Activated CD4-positive, alpha-beta T cell treated with anti-CD3 and anti-CD28 coated beads, Interleukin-2, amount 50 U/mL, for 48 hours (primary cell): ENCODE data around the gene DHODH.
"Not testable (repeated sequence)": the region's sequence is repeated elsewhere in the genome, so short reads cannot be mapped to it uniquely, and the experiment has no call there.

Experiments
- DNase-seq, 2 experiments: peaks; one replicate each; pipeline ENCODE4 v3.0.0-alpha.2; 2020

Gene DHODH

DNA sequence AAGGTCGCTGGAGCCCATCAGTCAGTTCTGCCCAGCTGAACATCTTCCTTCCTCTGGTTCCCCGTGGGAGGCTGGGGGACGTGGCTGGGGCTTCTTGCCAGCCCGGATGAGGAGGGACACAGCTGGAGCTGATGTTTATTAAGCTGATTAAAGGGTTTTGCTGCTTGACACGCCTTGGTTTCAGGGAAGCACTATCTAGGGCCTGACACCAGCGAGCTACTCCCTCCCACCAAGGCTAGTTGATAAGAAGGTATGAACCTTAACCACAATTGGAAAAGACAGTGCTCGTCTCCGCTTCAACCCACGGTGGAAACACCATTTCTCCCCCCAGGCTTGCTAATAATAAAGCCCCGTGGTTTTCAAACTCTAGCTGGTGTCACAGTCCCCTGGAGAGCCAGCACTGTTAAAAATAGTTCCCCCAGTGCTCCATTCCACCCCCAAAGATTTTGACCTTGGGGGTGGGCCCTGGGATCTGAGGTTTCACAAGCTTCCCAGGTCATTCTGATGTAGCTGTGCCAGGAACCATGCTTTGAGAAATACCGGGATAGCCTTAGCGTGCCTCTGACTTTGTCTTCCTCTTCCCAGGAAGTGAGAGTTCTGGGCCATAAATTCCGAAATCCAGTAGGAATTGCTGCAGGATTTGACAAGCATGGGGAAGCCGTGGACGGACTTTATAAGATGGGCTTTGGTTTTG lies 5.5 kb downstream of the DHODH start:
- no peak for DNase-seq

DNA sequence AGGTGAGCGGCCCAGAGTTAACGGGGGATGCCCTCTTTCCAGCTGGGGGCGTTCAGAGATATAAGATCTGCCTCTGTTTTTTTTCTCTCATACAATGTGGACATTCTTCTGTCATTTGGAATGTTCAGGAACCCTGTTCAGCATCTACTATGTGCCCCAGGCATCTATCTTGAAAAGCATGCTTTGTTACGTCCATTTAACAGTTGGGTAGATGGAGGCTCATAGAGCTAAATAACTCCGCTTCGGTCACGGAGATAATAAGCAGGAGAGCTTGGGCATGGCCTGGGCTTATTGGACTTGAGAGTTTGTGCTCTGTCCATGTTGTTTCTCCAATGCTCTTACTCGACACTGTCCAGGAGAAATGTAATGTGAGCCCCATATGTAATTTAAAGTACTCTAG lies 6.1 kb downstream of the DHODH start:
- no peak for DNase-seq

DNA sequence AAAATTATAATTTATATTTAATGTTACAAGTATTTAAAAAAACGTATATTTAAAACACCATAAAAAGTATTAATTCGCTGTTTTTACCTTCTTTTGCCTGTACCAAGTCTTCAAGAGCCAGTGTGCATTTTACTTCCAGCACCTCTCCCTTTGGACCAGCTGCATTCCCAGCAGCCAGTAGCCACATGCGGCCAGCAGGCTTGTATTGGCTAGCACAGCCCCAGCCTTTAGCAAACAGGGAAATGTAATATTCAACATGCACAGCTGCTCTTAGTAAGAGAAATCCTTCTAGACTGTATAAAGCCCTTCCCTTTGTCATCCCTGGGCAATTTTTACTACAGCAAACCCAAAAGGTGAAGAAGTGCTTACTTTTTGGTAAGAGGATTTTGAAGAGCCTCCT lies 6.6 kb downstream of the DHODH start:
- DNase-seq, result no peak

DNA sequence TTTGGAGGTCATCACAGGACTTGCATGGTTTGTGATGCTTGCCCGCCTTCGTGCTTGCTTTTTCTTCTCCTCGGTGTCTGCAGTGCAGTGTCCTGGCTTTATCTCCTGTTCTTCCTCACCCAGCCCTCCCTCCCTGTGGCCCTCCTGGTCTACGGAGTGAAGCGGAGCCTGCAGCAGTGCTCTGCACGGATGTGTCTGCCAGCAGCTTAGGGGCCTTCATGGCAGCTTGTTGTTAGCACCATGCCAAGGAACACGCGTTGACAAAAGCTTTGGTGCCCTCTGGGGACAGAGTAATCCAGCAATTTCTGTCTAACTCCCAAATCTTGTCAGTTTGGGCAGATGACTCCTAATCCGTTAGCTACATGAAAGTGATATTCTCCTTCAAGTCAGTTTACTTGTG lies 9.9 kb downstream of the DHODH start:
- DNase-seq, result no peak

DNA sequence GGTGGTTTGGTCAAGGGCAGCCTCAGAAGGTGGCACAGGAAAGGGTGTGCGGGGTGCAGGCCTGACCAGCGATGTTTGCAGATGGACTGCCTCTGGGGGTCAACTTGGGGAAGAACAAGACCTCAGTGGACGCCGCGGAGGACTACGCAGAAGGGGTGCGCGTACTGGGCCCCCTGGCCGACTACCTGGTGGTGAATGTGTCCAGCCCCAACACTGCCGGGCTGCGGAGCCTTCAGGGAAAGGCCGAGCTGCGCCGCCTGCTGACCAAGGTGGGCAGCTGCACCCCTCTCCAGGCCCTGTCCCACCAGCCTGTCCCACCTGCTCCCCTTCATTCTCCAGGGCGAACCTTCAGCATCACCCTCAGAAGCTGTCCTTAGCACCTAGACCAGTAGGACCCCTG lies 12.5 kb downstream of the DHODH start:
- DNase-seq, result no peak

DNA sequence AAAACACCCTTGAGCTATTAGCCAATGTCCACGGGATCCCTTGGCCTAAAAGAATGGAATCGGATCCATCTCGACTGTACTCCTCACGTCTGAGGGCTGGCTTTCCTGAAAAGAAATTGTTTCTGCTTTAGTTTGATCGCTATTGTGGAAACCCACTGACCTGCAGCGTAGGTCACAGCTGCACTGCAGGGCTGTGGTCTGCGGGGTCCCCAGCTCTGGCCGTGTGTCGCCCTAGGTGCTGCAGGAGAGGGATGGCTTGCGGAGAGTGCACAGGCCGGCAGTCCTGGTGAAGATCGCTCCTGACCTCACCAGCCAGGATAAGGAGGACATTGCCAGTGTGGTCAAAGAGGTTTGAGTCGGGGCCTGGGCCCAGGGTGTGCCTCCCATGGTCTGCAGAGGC lies 13.6 kb downstream of the DHODH start:
- no peak for DNase-seq

DNA sequence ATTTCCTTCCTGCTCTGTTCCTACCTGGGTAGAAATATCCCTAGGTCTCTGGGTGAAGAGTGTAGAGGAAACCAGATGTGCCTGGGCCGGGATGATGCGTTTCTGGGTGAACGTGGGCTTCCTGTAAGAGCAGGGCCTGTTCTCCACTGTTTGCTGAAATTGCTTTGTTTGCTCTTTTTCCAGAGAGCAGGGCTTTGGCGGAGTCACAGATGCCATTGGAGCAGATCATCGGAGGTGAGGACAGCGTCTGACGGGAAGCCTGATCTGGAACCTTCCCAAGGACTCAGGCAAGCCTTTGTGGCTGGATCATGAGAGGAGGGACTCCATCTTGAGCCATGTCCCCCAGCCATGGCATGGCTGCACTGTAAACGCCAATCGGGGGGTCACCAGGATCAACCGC lies 15.4 kb downstream of the DHODH start:
- no peak for DNase-seq

DNA sequence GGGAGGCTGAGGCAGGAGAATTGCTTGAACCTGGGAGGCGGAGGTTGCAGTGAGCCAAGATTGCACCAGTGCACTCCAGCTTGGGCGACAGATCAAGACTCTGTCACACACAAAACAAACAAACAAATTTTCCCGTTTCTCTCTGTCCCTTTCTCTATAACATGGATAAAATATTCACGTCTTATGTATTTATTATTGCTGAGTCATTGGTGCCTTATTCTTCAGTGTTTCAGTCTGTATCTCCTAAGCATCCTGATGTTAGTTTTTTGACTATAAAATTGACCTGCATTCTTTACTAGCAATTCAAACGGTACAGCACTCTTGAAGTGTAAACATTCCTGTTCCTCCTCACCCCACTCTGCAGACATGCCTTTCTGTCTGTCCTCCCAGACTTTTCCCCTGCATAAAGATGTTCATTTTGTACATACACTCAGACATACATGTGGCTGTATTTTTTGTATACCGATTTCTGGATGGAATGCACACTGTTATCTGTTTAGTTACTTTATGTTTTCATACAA lies 16.4 kb downstream of the DHODH start:
- no peak for DNase-seq

DNA sequence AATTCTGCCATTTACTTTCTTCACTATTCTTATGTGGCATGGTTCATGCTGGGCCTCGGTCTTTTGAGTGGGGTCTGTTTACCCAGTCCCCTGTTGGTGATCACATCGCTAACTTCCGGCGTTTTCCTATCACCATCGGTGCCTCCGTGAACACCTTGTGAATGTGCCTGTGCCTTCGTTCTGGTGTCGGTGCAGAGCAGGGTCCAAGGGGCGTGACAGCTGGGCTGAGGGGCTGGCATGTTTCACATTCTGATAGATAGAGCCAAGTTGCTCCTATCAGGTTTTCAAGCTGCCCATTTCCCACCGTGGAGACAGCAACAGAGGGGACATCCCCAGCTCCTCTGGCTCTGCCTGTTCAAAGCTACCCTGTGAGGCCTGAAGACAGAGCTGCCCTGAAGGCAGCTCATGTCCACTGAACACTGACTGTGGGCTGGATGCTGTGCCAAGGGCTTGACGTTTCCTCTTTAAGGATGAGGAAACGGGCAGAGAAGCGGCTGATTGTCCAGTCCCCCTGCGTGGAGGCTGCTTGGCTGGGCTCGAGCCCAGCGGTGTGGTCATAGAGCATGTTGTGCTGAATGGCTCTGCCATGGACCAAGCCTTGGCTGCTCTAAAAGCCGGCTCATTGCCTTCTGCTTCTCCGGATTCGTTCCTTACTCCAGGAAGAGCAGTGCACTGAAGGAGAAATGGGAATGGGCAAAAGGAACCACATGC lies 17.0 kb downstream of the DHODH start:
- no peak for DNase-seq

DNA sequence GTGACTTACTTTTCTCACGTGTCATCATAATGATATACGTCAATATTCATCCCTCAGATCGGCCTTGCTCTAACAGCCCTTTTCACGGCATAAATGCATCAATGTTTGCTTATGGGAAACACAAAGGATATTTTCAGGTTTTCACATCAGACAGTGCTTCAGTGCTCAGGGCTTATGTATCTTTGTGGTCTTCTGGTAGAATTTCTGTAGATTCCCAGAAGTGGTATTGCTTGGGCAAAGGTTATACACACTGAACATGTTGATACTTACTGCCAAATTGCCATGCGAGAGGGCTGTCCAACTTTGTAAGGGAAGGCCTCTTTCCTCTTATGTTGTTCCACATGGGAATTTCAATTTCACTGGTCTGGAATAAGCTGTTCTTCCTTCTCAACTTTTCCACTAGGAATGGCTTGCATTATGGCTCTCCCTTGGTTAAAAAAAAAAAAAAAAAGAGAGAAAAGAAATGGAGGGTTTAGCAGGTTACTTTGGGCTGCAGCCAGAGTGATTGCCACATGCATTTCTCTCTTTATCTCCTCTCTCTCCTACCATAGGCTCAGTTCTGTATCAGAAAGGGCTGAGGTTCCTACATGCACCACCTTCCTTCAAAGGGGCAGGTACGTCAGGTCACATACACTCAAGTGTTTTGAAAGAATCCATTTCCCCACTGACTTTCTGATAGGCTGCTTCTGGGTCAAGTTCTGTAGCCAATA lies 19.3 kb downstream of the DHODH start:
- DNase-seq, result no peak

DNA sequence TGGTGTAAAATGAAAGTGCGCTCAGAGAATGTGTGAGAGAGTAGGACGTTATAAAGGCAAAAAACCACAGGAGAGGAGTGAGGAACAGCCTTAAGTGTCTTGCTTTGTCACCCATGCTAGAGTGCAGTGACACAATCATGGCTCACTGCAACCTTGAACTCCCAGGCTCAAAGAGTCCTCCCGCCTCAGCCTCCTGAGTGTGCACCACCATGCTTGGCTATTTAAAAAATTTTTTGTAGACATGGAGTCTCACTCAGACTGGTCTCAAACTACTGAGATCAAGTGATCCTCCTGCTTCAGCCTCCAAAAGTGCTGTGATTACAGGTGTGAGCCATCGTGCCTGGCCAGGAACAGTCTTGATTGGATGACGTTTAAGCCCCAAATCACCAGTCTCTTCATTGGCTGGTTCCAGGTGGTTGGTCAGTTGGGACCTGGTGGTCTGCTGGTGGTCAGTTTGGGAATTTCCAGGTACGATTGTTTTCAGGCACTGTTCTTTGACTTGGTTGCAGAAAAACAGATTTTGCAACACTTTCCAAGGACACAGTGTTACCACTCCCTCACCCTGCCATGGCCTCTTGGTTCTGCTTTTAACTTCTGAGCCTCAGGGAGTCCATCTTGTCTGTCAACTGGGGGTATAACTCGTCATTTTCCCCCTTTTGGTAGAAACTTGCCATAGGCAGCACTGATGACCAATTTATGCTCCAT lies 21.2 kb downstream of the DHODH start:
- DNase-seq, result no peak

DNA sequence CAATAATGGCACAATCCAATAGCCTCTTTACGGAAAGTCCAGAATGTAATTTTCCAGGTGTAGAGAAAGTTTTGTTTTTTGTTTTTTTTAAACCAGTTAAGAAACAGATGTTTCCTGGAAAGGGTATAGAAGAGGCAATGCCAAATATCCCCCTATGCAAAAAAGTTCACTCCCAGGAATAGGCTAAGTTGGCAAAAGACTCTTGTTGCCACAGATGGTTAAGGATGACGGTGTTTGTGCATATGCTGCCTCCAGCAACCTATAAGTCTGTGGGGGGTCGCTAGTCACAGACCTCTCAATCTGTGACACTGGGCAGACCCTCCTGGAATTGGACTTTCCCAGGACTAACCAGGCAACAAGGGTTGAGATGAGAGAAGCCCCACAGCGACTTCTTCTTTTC lies 24.9 kb downstream of the DHODH start:
- DNase-seq, result no peak

DNA sequence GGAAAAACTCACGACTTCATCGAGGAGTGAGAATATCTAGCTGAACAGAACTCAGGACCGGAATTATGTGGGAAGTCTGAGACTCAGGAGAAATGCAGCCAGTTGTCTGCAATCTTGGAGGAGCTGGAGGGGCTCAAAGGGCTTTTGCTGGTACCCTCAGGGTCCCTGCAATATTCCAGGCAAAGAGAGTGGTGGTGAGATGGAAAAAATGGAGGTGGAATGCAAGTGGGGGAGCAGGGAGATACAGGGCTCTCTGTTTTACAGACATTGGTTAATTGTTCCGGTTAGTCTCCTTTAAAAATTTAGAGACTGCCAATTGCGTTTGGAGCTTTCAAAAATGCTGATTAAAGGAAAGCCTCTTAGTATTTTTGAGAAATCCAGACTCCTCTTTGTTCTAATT lies 27.6 kb downstream of the DHODH start:
- no peak for DNase-seq

DNA sequence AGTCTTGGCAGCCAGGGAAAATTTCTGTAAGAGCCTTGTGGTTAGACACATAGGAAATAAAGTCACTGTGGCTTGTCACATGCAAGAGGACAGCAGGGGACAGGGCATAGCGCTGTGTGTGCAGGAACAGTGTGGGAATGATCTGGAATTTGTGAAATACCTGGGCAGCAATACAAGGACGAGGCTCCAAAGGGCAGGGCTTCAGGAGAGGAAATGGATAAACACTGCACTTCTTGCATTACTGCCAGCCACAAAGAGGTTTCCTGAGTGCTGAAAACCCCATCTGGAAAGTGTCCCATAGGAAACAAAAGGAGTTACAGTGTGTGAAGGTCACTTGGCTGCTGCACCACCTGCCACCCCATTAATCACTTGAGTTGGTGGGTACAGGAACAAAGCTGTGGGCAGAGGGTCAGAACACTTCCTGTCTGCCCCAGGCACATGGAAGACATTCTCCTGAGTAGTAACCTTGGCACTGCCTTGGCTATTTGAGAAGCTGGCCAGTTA lies 33.7 kb downstream of the DHODH start:
- DNase-seq, result no peak

DNA sequence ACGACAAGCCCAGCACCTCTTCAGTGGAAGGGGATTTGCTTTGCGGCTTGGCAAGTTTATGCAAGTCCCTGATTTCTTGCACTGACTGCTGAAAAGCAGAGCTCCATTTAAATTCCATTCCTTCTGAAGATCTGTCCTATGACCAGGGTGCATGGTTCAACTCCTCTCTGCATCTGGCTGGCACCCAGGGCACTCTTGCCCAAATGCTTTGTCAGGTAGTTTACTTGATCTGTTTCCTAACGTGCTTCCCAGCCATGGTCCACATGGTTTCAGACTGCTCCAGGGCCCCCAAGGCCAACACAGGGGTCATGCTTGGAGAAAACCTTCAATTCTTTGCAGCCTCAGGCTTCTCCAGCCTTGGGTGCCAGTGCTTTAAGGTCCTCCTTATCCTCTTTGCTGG lies 34.5 kb downstream of the DHODH start:
- DNase-seq, result no peak

DNA sequence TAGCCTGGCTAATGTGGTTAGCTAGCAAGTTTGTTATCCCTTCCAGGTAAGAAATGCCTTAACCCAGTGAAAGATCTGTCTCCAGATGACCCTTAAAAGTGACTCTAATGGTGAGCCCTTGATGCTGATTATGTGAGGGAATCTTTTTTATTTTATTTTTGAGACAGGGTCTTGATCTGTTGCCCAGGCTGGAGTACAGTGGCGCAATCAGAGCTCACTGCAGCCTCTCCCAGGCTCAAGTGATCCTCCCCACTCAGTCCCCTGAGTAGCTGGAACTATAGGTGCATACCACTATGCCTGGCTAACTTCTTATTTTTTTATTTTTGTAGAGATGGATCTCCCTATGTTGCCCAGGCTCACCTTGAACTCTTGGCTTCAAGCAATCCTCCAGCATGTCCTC lies 35.0 kb downstream of the DHODH start:
- DNase-seq, result no peak

DNA sequence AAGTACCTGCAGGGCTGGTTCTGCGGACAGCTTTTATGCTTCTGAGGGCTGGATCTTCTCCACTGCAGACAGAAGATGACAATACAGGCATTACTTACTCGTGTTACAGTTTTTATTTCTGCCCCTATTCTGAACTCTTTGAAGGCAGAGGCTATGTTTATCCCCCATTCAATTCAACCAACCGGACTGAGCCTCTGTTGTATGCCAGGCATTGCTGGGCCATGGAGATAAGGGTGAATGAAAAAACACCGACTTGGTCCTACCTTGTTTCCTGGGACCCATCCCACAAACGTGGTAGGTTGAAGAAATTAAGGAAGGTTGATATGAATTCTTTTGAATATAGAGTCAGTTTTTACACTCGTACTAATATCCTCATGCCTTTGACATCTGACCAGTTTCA lies 35.8 kb downstream of the DHODH start:
- no peak for DNase-seq

DNA sequence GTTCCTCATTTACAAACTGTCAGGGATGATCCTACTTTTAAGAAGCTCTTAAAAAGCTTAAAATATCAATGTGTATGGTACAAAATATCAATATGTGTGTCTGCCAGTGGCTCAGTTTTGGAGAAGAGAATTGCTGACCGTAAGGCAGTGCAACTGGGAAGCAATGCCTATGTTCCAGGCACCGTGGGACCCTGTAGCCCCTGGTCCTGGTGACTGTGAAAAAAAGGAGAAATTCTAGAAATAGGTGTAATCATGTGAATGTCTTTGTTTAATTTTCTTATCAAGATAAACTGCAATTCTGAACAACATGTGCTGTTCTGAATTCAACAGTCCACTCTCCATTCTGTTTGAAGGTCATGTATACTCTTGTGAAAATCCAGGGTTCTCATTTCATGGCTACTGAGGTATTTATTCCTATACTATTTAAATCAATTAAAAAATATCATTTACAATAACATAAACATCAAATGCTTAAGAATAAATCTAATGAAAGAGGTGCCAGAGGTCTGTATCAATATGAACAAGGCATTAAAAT lies 36.3 kb downstream of the DHODH start:
- DNase-seq, result no peak

DNA sequence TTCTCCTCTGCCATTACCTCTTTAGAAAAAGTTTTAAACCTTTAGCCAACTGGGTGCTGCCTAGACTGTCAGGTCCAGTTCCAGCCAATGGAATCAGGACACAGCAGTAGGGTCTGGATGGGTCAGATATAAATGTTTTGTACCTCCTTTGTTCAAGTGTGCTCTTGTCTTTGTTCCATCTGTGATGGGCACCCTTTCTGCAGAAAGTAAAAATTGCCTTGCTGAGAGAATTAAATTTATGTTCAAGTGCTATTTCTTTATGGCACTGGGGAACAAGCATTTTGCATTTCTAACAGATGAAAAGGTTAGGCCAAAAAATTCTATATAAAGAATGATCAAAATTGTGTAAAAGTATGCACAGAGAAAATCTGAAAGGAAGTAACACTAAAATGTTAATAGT lies 40.6 kb downstream of the DHODH start:
- no peak for DNase-seq

DNA sequence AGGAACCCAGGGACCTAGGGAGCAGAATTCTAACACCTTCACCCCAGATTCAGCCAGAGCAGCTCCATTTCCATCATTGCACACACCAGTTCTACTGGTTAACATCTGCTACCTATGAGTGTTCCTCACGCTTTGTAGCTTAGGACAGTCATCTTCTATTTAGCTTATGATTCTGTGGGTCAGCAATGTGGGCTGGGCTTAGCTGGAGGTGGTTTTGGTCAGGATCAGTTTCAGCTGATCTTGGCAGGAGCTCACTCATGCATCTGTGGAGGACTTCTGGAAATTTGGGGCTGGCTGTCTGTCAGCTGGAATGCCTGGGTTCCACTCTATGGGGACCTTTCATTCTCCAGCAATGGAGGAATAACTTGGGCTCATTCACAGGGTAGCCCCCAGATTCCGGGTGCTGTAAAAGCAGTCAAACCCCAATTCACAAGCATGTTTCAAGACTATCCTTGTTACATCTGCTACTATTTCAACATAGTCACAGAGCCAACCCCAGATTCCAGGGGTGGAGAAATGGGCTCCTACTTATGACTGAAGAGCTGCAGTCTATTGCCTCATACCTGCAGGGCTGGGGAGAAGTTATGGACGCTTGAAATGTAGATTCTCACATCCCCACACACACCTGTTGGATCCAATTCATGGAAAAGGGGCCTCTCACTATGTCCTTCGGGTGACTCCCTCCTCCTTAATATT lies 42.4 kb downstream of the DHODH start:
- no peak for DNase-seq

DNA sequence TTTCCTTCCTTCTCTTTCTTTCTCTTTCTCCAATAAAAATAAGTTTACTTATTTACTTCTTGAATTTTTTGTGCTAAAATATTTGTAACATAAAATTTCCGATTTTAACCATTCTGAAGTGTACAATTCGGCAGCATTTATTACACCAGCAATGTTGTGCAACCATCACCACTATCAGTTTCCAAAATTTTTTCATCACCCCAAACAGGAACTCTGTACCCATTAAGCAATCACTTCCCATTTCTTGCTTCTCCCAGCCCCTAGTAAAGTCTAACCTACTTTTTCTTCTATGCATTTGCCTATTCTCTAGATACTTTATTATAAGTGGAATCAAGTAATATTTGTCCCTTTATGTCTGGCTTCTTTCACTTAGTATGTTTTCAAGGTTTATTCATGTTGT lies 43.3 kb downstream of the DHODH start:
- DNase-seq, result no peak

DNA sequence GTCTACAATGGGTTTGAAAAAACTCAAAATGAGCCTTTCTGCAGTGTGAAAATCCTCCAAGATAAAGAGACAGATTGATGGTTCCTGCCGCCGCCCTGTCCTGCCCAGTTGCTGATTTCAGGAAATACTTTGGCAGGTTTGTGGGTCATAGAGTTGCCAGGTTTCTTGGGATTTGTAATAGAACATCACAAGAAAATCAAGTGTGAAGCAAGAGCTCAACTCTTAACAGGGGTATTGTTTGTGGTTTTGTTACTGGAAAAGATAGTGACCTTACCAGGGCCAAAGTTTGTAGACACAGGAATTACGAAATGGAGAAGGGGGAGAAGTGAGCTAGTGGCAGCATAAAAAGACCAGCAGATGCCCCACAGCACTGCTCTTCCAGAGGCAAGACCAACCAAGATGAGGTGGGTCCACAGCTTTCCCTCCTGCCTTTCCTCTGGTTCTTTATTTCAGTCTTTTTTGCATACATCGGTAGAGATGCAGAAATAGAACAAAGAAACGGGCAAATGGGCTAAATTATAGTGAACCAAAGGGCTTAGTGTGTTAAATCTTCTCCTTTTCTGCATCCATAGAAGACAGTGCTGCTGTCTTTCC lies 45.8 kb downstream of the DHODH start, which contains the start of gene HP:
Gene HP (plus strand): TSS at position 252 of the 594 bp plus-strand sequence. CDS start 148 bp downstream, at position 400.
- DNase-seq, result not testable (repeated sequence)
